ENCODE results near the gene PTPRO. TPM values are rescaled to one million over a fixed set of nuclear protein-coding genes. Genes with fewer than 3 reads are reported as not detected.
"Not testable (repeated sequence)": the region's sequence is repeated elsewhere in the genome, so short reads cannot be mapped to it uniquely, and the experiment has no call there.

The PTPRO gene
- total RNA-seq, 1 donor from 2014 or later, result 1.9 TPM

- DNase-seq (ENCODE audit: low spot score), result no peak
Measured at GRCh38 chr12:15602051-15602672, 279.9 kb downstream of the PTPRO start.

DNA sequence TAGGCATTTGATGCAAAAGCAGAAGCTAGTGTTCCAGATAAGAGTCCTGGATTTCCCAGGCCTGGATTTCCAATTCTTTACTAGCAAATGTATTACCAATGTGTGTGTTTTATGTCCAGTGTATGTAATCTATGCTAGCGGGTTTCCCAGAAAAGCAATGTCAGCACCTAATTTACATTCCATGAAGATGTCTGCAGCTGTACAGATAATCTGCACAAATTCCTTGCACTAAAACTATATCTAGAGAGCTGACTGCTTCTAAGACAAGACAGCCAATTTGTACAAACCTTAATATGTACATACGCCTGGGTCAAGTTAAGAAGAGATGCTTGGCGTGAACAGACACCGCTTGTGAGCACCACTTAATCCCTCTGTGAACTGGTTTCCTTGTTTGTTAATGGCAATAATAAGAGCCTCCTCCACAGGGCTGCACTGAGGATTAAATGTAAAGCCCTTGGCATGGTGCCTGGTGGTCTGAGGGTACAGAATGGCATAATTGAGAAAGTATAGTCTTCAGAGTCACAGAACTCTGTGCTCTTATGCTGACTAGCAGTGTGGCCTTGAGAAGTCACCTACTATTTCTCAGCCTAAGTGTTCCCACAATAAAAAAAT is 281.3 kb downstream of the PTPRO start:
- no peak for DNase-seq (ENCODE audit: low spot score)

DNA sequence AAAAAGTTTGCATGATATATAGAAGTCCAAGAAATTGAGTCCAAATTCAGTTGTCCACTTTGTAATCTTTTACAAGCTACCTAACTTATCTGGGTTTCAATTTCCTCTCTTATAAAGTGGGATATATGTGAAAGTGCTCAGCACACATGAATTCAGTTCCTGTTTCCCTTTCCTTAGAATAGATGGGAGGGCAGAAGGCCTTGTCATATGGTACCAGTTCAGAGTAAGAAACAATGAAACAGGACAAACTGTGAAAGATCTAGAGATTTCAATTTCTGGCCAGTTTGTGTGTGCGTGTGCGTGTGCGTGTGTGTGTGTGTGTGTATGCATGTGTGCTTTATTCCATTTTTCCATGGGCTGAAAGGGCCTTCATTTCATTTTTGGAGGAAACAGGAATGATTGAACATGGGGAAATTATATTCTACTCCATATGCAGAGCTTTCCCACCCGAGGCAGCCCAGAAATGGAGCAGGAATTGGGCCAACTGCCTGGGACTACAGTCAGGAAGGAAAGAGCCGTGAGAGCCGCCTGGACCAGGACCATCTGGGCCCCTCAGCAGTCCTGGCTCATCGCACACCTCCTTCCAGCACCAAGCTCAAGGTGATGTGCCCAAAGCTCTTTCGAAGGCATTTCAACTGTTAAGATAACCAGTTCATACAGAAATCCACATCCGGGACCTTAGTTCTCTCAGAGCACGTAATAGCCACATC is 283.7 kb downstream of the PTPRO start:
- DNase-seq (ENCODE audit: low spot score), result no peak

GRCh38 chr12:15608406-15608805 is 286.1 kb downstream of the PTPRO start:
- DNase-seq (ENCODE audit: low spot score), result no peak

DNA sequence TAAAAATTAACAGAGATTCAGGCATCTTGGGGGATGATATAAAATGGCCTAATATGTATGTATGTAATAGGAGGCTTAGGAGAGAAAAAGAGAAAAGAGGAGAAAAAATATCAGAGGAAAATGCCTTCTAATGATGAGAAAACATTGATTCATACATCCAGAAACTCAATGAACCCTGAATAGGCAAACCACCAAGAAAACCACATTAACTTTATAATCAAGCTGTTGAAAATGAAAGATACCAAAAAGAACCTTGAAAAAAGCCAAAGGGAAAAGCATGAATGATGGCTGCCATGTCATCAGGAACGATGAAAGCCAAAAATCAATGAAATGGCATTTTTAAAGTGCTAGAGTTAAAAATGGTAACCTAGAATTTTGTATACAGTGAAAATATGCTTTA is 286.6 kb downstream of the PTPRO start:
- no peak for DNase-seq (ENCODE audit: low spot score)

GRCh38 chr12:15613981-15614380 is 291.7 kb downstream of the PTPRO start:
- DNase-seq (ENCODE audit: low spot score), result no peak

- DNase-seq (ENCODE audit: low spot score), result not testable (repeated sequence)
Measured at GRCh38 chr12:15616495-15616894, 294.2 kb downstream of the PTPRO start.

GRCh38 chr12:15620741-15621539 is 298.6 kb downstream of the PTPRO start:
- DNase-seq (ENCODE audit: low spot score), result no peak

GRCh38 chr12:15625075-15625474 is 302.8 kb downstream of the PTPRO start:
- no peak for DNase-seq (ENCODE audit: low spot score)

DNA sequence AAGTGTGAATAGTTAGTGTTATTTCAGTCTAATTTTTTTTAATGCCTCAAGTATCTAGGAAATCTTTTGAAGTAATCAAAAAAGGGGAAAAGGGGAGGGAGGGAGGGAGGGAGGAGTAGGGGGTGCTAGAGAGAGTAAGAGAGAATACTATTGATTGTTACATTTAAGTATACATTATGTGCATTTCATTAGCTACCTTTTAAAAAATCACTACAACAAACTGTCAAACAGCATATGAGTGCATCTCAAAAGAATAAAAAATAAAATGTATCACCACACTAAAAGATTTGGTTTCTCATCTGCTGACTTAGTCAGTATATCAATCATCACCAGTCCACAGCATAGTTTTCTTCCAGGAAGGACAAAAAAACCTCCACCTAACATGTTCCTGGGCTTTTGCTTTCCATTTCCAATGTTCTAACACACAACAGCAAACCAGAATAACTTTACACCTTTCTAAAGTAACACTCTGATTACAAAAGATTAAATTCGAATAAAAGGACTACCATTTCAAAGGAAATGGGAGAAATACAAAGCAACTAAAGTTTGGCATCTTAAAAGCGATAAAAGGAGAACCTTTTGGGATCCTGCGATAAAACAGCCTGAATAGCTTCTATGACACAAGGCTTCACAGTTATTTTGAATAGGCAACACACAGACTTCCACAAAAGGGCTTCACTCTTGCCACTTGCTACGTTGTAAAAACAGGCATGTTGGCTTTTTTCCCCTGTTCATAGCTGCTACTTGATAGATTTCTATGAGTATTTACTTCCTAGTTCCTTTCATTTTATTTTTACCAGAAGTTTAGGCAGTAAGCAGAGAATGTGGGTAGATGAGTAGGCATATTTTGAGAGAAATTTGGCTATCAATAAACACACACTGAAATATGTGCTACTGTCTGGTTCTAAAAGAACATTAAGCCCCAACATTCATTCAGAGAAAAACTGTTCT is 306.0 kb downstream of the PTPRO start:
- DNase-seq (ENCODE audit: low spot score), result no peak

DNA sequence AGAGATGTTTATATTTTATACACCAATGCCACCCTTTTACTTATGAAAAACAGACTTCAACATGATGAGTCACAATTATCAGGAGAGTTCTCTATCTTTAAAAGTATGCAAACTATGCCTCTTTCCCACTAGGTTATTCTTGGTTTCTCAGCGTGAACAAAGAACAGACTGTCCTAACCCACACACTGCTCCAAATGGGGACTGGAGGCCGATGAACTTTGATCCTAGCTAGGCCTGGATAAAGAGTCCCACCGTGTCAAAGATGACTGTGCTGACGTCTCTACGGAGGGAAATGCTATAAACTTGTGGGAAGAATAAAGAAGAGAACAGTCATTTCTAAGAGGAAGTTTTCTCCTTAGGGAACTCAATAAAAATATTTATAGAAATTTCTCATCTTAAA is 306.8 kb downstream of the PTPRO start:
- peak; percentile 80 for DNase-seq (ENCODE audit: low spot score)

DNA sequence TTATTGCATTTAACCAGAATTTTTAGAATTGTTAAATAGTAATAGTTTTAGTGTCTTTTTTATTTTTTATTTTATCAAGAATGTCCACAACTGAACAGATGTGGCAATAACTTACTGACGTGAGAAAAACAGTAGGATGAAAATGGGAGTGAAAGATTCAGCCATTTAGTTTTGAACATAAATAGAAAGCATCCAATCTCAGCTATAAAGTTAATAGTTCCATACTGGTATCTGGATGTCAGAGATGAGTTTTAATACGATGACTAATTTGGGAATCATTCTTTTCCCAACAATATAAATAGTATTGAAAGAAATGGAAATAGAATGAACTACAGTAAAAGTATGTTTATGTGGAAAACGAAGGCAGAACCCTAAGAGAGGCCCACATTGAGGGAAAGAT is 307.5 kb downstream of the PTPRO start:
- DNase-seq (ENCODE audit: low spot score), result no peak

DNA sequence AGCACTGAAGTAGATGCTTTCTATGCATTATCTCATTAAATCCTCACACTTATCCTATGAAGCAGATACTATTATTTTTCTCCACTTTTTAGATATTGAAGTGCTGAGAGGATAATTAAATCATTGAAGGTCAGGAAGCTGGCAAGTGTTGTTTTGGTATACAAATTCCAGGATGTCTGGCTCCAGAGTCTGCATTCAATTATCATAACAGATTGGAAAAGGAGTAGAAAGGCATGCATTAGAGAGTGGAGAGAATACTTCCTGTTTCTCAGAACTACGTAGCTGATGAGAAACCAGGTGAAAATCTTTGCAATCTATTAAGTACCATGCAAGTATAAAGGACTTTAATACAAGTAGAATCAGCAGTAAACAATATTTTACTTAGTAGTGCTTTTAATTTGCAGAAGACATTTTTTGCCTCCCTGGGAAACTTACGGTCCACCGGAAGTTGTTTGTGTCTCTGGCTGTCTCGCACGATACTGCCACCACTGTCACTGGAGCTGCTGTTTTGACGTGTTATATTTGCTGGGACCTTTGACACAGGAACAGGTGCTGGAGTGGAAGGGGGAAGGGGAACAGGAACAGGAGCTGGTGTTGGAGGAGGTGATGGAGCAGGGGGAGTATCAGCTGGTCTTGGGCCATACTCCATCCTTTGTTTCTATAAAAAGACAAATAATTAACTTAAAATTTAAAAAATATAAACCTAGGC is 308.9 kb downstream of the PTPRO start:
- DNase-seq (ENCODE audit: low spot score), result no peak

- DNase-seq (ENCODE audit: low spot score), result no peak
Measured at GRCh38 chr12:15632708-15633107, 310.4 kb downstream of the PTPRO start.

GRCh38 chr12:15633201-15633600 is 310.9 kb downstream of the PTPRO start:
- DNase-seq (ENCODE audit: low spot score), result no peak

DNA sequence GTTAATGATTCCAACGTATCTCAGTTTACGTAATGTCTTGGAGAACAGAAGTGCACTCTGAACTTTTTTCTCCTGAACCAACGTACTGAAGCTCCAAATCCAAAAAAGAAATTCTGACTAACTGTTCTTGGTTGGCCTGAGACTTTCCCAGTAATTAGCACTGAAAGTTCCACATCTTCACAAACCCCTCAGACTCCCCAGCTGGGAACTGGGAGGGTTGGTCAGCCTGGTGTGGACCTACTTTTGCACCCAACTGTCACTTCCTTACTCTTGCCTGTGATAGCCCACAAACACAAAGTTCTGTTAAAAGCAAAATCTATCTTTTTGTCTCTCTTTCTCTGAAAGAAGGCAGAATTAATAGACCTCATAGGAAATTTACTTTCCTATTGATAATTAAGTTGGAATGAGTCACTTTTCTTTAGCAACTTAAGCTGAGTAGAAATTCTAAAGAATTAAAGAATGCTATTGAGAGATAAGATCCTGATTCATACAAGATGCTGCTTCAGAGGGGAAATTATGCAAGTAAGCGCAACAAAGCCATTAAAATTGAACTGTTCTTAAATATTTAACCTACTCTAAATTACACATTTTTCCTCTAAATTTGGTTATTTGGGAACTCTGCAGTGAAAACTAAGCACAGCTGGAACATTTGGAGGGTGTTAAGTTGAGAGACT is 311.8 kb downstream of the PTPRO start:
- DNase-seq (ENCODE audit: low spot score), result no peak

GRCh38 chr12:15636060-15636890 is 314.0 kb downstream of the PTPRO start:
- no peak for DNase-seq (ENCODE audit: low spot score)

DNA sequence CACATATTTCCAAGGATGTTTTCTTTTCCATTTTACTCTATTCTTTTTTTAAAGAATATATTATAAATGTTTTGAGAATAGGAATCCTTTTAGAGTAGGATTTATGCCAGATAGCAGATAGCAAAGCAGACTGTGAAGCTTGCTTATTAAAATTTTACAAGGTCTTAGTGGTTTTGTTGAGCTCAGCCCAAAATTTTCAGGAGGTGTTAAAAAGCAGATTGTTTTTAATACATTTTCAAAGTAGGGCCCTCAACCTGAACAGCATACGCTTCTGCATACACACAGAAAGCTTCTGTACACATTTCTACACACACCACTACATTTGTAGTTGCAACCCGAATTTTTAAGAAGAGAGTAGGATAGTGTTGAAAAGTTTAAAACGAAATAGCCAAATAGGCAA is 315.9 kb downstream of the PTPRO start:
- DNase-seq (ENCODE audit: low spot score), result no peak

DNA sequence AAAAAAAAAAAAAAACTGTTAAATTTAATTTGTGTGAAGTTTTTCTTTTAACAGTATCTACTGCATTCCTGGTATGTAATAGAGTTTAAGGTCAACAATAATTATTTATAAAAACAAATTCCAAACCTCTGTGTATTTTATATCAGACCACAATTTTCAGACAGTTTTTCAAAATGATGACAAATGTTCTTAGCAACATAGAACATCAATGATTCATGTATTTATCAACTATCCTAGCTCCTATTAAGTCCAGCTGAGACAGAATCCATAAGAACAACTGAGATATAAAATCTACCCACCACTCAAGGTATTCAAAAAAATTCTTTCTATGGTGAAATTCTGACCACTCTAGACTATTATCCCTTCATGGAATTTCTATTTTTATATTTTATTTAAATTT is 322.4 kb downstream of the PTPRO start:
- no peak for DNase-seq (ENCODE audit: low spot score)

Measured in mucosa of gallbladder (tissue), 1 donor.